Left renal cortex interstitium (tissue), 4 donors: ENCODE results near the gene GOLGA6L7. TPM values are rescaled to one million over a fixed set of nuclear protein-coding genes. Genes with fewer than 3 reads are reported as not detected.
"Not testable (repeated sequence)": the region's sequence is repeated elsewhere in the genome, so short reads cannot be mapped to it uniquely, and the experiment has no call there.

Source experiments
- DNase-seq, 4 donors: peaks; one replicate each; pipeline ENCODE4 v3.0.0-alpha.2; 2013; ENCODE audit warnings: low read depth in 4 of 4, low spot score in 2 of 4, missing footprints in 1 of 4
- polyA plus RNA-seq, 4 donors: library from polyadenylated mRNA; unstranded; fragments of 120-200 nt; gene quantifications; one replicate each; pipeline ENCODE4 v1.2.1, GENCODE V29; 2013; ENCODE audit not compliant: insufficient read length in 4 of 4

GOLGA6L7 gene
- polyA plus RNA-seq, 4 donors: 0.13 to 1.4 (median 0.65) TPM

DNA sequence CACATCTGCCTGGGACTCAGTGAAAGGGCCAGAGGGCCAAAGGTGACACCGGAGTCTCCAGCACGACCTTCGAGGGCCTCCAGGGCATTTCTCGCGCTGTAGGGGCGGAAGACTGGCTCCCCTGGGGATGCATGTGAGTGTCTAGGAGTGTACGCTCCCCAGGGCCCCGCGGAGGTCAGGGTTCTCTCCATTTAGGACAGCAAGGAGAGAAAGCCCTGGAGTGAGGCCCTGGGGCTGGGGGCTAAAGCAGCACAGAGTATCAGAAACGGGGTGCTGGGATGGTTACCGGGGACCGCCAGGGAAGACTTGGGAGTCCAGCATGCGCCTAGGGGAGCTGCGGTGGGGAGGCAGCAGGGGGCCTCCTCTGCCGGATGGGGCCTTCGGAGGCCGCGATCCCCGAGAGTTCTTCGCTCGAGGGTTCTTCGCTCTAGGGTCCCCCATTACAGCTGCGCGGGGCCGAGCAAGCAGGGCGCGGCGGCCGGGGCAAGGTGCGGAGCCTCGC is 36.7 kb upstream of the GOLGA6L7 start:
- DNase-seq: no peak

- no peak for DNase-seq
Observed at GRCh38 chr15:28884151-28884940, 35.9 kb upstream of the GOLGA6L7 start.

- DNase-seq: no peak
Observed at GRCh38 chr15:28881600-28881999, 33.2 kb upstream of the GOLGA6L7 start.

- DNase-seq: no peak
Observed at GRCh38 chr15:28881170-28881569, 32.7 kb upstream of the GOLGA6L7 start.

DNA sequence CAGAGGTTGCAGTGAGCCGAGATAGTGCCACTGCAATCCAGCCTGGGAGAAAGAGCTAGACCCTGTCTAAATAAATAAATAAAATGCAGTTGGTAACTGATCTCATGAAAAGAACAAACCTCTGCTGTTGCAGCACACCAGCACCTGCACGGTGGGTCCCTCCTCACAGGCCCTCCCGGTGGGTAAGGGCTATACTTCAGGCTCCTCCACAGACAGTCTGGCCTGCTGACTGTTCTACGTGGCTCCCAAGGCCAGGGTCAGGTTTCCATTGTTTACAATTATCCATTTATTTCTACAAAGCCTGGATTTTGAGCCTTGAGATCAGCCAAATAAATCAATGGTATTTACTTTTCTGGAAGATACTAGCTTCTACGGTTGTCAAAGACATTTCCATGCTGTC is 32.2 kb upstream of the GOLGA6L7 start:
- DNase-seq: no peak

- DNase-seq: no peak
Observed at GRCh38 chr15:28879551-28879950, 31.1 kb upstream of the GOLGA6L7 start.

- no peak for DNase-seq
Observed at GRCh38 chr15:28878209-28878608, 29.8 kb upstream of the GOLGA6L7 start.

DNA sequence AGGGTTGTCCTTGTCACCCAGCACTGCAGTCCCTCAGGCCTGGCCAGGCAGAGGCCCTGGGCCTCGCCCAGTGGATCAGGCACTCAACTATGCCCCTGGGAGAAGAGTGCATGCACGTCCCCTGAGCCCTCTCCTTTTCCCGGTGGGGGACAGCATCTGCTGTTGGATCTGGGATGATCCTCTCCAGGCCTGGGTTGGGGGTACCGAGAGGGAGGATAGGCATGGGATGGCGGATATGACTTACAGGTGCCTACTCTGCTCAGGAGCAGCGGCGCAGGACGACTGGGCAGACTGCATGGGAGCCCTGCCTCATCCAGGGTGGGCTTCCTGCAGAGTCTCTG is 28.4 kb upstream of the GOLGA6L7 start:
- DNase-seq: no peak

DNA sequence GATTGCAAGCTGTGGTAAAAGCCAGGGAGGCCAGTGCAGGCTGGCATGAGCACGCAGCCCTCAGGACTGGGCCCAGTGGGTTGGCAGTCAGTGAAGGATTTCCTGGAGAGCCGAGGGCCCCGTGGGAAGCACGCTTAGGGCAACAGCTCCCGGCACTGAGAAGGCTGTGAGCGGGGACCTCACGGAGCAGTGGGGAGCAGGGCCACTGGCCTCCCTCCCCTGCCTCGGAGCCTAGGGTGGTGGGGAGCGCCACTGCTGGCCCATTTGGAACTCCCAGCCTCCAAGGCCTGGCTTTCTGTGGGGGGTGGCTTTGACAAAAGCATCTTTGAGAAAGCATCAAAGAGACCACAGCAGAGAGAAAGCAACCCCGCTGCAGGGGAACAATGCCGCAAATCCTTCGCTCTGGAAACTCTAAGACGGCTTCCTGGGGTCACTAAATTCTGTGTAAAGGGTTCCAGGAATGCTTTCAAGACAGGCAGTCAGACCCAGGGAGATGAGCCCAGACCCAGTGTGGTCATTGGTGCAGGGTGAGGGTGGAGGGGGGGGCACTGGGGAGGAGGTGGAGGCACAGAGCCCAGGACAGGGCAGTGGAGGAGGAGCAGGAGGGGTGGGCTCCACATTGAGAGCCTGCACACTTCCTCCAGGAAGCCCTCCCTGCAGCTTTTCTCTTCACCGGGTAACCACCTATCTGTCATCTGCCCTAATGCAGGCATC is 27.8 kb upstream of the GOLGA6L7 start:
- no peak for DNase-seq

DNA sequence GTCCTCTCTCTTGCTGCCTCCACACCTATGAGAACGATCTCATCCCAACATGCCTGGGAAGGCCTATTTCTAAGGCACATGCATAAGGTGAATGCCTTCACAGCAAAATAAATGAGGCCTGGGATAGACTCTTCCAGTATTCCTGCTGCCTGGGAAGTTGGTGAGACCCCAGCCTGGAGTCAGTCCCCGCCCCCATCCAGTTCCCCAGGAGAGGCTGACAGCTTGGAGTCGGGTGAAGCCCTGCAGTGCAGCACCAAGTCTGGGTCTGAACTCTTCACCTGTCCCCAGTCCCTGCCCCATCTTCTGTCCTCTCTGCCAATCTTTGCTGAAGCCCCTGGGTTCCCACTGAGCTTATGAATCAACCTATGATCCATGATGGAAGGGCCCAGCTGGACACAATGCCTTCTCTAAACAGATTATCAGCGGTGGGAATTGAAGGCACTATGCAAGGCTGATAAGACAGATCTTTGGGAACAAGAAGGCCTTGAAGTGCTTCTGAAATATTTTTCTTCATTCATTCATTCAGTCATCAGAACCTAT is 27.1 kb upstream of the GOLGA6L7 start:
- DNase-seq: no peak

GRCh38 chr15:28873585-28874190 is 25.2 kb upstream of the GOLGA6L7 start:
- no peak for DNase-seq

GRCh38 chr15:28873006-28873405 is 24.6 kb upstream of the GOLGA6L7 start:
- no peak for DNase-seq

GRCh38 chr15:28871168-28871567 is 22.7 kb upstream of the GOLGA6L7 start:
- no peak for DNase-seq

DNA sequence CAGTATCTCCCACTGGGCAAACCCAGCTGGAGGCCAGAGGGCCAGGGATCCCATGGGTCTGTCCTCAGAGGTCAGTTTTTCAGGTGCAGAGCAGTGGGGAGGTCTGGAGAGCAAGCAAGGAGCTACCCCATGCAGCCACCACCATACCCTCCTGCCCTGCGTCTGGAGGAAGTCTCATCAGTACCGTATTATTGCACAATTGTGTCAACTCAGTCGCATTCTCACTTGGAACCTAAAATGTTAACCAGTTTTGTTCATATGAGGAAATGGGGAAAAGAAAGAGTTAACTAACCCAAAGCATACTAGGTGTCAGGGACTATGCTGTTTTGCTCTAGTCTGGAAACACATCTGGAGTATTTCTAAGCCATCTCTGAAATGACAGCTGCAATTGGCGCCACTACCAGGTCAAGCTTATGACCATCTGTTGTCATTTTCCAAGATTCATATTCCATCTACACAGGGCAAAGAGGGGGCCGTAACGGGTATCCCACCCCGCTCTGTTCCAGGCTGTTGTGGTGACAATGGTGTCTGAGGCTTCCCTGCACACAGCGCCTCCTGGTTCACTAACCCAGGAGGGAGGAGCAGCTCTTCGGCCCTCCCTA is 20.4 kb upstream of the GOLGA6L7 start:
- no peak for DNase-seq

DNA sequence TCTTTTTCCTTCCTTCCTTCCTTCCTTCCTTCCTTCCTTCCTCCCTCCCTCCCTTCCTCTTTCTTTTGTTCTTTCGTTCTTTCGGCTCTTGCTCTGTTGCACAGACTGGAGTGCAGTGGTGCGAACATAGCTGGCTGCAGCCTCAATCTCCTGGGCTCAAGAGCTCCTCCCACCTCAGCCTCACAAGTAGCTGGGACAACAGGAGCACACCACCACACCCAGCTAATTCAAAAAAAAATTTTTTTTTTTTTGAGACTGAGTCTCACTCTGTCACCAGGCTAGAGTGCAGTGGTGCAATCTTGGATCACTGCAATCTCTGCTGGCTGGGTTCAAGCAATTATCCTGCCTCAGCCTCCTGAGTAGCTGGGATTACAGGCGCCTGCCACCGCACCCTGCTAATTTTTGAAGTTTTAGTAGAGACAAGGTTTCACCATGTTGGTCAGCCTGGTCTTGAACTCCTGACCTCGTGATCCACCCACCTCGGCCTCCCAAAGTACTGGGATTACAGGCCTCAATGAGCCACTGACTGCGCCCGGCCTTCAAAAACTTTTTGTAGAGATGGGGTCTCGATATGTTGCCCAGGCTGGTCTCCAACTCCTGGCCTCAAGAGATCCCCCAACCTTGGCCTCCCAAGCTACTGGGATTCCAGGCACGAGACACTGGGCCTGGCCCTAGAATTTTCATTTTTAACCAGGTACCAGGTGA is 13.3 kb upstream of the GOLGA6L7 start:
- not testable (repeated sequence) for DNase-seq

DNA sequence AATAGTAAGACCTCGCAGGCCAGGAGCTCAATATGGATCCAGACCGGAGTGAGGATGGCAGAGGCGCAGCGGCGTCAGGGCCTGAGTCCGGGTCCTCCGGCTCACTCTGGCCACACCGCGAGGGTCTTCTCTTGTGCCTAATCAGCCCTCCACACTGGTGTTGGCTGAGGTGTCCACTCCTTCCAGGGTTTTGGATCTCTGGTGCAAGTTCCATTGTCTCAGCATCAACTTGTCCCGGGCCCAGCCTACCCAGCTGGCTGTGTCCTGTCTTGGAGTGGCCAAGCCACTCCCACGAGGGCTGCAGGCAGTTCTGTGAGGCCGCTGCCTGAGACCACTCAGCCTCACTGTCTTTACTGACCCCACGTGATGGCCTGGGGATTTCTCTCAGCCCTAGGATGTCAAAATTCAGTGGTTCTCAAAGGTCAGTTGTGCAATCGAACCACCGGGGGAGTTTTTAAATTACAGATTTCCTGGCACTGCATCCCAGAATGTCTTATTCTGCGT is 12.6 kb upstream of the GOLGA6L7 start:
- DNase-seq: no peak

GRCh38 chr15:28854578-28854977 is 6.1 kb upstream of the GOLGA6L7 start:
- not testable (repeated sequence) for DNase-seq

DNA sequence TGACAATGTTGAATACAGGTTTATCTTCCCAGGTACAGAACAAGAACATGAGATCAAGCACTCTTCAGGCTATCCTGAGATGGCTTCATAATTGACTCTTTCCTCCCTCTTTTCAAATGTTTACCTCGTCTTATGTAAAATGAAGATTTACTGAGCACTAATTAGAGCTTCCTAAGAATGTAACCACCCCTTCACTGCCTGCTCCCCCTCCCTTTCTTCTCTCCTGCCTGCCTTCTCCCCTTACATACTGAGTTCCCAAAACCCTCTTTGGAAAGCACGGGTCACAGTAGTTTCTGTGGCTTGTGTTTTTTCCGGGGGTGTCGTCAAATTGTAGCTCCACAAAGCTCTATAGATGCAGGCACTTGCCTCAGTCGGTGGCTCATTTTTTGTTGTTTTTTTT is 5.2 kb upstream of the GOLGA6L7 start:
- not testable (repeated sequence) for DNase-seq

DNA sequence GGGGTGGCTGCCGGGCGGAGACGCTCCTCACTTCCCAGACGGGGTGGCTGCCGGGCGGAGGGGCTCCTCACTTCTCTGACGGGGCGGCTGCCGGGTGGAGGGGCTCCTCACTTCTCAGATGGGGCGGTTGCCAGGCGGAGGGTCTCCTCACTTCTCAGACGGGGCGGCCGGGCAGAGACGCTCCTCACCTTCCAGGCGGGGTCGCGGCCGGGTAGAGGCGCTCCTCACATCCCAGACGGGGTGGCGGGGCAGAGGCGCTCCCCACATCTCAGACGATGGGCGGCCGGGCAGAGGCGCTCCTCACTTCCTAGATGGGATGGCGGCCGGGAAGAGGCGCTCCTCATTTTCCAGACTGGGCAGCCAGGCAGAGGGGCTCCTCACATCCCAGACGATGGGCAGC is 1.3 kb upstream of the GOLGA6L7 start:
- DNase-seq: not testable (repeated sequence)

- not testable (repeated sequence) for DNase-seq
Observed at GRCh38 chr15:28849271-28849670, 827 bp upstream of the GOLGA6L7 start.
